ENCODE measurements around the gene SMARCE1. TPM values are rescaled to one million over a fixed set of nuclear protein-coding genes. Genes with fewer than 3 reads are reported as not detected.

Gene SMARCE1
- total RNA-seq: 81.3 and 87.2 TPM in 2 replicates

GRCh38 chr17:40647624-40648383 lies at the start of gene SMARCE1:
SMARCE1 (minus strand) TSS chr17:40647818; CDS start chr17:40645802, 2,016 bp downstream.

DNA sequence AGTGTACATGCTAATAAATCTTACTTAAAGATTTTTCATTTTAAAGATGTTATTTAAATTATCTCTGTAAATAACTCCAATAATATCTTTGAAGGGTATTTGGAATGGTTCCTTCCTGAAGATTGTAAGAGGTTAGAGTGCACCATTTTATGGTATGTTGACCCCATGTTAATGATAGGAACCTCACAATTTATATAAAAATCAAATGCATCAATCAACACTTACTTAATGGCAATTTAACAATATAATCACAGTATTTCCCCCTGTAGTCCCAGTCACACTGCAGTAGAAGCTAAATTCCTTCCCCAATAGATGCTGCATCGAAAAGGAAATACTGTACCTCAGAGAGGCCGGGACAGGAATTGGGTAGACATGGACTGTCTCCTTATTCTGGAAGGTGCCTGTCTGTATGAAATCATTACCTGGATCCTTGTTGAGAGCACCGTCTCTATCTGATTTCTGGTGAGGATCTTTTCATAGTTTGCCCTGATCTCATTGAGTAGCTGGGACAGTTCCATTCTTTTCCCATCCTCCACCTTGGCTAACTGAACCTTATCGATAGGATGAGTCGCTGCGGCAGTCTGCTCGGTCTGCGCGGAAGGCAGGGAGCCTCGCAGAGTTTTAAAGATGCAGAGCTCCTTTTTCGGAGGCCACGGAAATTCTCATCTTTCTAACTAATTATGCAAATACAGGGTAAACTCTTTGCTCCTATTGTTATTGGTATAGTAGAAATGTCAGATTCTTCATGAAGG lies 17.1 kb upstream of the SMARCE1 start, which contains the start of gene KRT222:
Gene KRT222 (minus strand): TSS at position 596 of the 752 bp plus-strand sequence. CDS start 78 bp downstream, at position 518.

Other genes starting within 250 kb of the SMARCE1 start
- gene TOP2A, start 229.9 kb downstream of the SMARCE1 start, total RNA-seq: 89.1 and 102 TPM in 2 replicates
- 33.6 and 35.5 TPM in 2 replicates for gene IGFBP4, start 204.4 kb downstream of the SMARCE1 start, total RNA-seq
- 179 and 332 TPM in 2 replicates for gene TNS4, start 146.2 kb downstream of the SMARCE1 start, total RNA-seq
- not detected in 2 replicates for gene CCR7, start 82.3 kb downstream of the SMARCE1 start, total RNA-seq
- not detected in 2 replicates for gene KRT222, start 17.4 kb upstream of the SMARCE1 start, total RNA-seq
- 1.5 and 2.5 TPM in 2 replicates for gene KRT24, start 55.9 kb upstream of the SMARCE1 start, total RNA-seq
- gene KRT25, start 107.5 kb upstream of the SMARCE1 start, total RNA-seq: not detected in 2 replicates
- gene KRT26, start 124.4 kb upstream of the SMARCE1 start, total RNA-seq: not detected in 2 replicates
- not detected in 2 replicates for gene KRT27, start 134.7 kb upstream of the SMARCE1 start, total RNA-seq
- not detected in 2 replicates for gene KRT28, start 152.1 kb upstream of the SMARCE1 start, total RNA-seq
- 59.0 and 68.3 TPM in 2 replicates for gene KRT10, start 174.8 kb upstream of the SMARCE1 start, total RNA-seq
- not detected in 2 replicates for gene KRT12, start 219.4 kb upstream of the SMARCE1 start, total RNA-seq
- not detected in 2 replicates for gene KRT20, start 237.4 kb upstream of the SMARCE1 start, total RNA-seq

Data from airway epithelial cell (primary cell).